Progenitor cell of endocrine pancreas (in vitro differentiated cells): Measurements from ENCODE around the gene ZNF283. TPM values are rescaled to one million over a fixed set of nuclear protein-coding genes. Genes with fewer than 3 reads are reported as not detected.

Source experiments
- DNase-seq: peaks from one replicate; pipeline ENCODE4 v3.0.0; 2021; ENCODE audit warnings: low spot score; ENCODE audit not compliant: unreplicated experiment
- H3K27ac Mint-ChIP-seq: 2 replicates; pipeline ENCODE4 v1.8.0; 2021; ENCODE audit warnings: mild to moderate bottlenecking, moderate library complexity, mixed read lengths
- H3K27me3 Mint-ChIP-seq: 2 replicates; pipeline ENCODE4 v1.8.0; 2021; ENCODE audit warnings: mixed read lengths
- H3K36me3 Mint-ChIP-seq: 2 replicates; pipeline ENCODE4 v1.8.0; 2022; ENCODE audit warnings: mixed read lengths; ENCODE audit not compliant: insufficient read depth
- H3K4me1 Mint-ChIP-seq: 2 replicates; pipeline ENCODE4 v1.8.0; 2021; ENCODE audit warnings: low read depth, mixed read lengths
- H3K4me3 Mint-ChIP-seq: 2 replicates; pipeline ENCODE4 v1.8.0; 2021; ENCODE audit warnings: low read depth, mild to moderate bottlenecking, moderate library complexity, mixed read lengths
- H3K9me3 Mint-ChIP-seq: 2 replicates; pipeline ENCODE4 v1.8.0; 2021; ENCODE audit warnings: low read depth, mixed read lengths
- CTCF ChIP-seq: fragments of 200-600 bp; sonication (generic); IDR thresholded peaks from one replicate; pipeline ENCODE4 v1.5.0; 2021; ENCODE audit warnings: antibody characterized with exemption, mild to moderate bottlenecking; ENCODE audit not compliant: unreplicated experiment
- long read RNA-seq: library from polyadenylated mRNA; unstranded; transcript quantifications from one replicate; pipeline ENCODE4 v2.0.0, GENCODE V29; 2020
- total RNA-seq: library from RNA; stranded (reverse); gene quantifications from 2 replicates; pipeline ENCODE4 v1.2.1, GENCODE V29; 2021

Gene ZNF283
- 14.6 and 17.3 TPM in 2 replicates for total RNA-seq
- long read RNA-seq, partial matches to known transcripts, result 1 of 18 reads
- long read RNA-seq, other reads (novel, unspliced or antisense), result 17 of 18 reads

DNA sequence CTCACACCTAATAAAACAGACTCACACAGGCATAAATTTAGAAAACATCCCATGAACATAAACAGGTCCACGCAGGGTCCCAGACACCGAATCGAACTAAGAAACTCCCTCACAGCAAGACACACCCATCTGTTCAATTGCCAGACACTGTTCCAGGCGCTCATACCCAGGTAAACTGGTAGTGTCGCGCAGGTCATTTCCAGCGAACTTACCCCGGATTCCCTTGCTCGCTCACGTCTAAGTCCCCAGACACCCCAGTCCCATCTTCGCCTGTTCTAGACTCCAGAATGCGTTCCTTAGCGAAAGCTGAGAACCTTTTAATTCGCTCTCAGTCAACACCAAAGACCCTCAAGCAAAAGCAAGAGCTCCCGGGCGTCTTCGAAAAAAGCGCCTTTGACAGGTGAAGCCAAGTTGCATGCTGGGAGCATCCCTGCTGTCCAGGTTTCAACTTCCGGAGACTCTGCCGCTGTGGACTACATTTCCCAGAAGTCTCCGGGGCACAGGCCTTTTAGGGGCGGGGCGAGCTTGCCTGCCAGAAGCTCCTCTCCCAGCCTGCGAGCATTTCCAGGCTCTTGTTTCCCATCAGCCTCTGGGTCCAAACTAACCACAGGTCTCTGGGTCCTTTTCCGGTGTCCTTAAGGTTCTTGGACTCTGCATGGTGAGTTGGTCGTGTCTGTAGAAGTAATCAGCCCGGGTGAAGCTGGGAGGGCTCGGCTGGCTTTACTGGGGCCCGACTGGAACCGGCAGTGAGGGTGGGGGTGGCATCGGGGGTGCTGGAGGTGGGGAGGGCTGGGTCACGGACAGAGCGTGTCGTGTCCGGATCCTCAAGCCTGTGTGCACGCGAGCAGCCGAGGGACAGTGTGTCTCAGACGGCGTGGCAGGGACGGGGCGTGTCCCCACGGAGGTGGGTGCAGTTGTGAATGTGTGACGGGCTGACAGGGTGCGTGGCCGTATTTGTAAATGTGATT is at the start of gene ZNF283:
Gene ZNF283 (plus strand): TSS at position 535 of the 968 bp plus-strand sequence. CDS start 6,184 bp downstream, outside the sequence.
- TF ChIP-seq CTCF, result no peak
- peaks cover 20% of the 10 kb centered on the region for H3K36me3 Mint-ChIP-seq
- peak within 1 kb of the TSS; percentile 96 for H3K4me3 Mint-ChIP-seq
- peak within 1 kb of the TSS; percentile 93 for H3K27ac Mint-ChIP-seq
- peaks cover 16% of the 10 kb centered on the region for H3K9me3 Mint-ChIP-seq
- peak; percentile 87 for DNase-seq
- peaks cover 18% of the 10 kb centered on the region for H3K27me3 Mint-ChIP-seq
- H3K4me1 Mint-ChIP-seq, result peaks cover 7% of the 10 kb centered on the region

DNA sequence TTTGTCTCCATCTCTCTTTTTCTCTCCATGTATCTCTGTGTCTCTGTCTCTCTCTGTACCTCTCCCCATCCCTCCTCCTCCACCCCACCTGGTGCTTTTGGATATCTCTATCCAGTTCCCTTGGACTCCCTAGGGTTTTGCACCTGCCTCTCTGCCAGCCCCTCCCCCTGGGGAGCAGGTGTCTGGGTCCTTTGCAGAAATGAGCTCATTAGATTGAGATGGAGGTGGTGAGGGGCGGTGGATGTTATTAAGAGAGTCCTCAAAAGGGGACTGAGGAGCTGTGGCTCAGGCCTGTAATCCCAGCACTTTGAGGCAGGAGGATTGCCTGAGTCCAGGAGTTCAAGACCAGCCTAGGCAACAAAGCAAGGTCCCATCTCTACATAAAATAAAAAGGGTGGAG is 48.5 kb upstream of the ZNF283 start:
- H3K27ac Mint-ChIP-seq, result no peak overlapping the region
- peaks cover 17% of the 10 kb centered on the region for H3K4me1 Mint-ChIP-seq
- no peak for TF ChIP-seq CTCF
- no peak overlapping the region for H3K4me3 Mint-ChIP-seq
- H3K9me3 Mint-ChIP-seq, result no peaks in the 10 kb centered on the region
- DNase-seq, result no peak
- peaks cover 69% of the 10 kb centered on the region for H3K27me3 Mint-ChIP-seq
- H3K36me3 Mint-ChIP-seq, result no peaks in the 10 kb centered on the region

DNA sequence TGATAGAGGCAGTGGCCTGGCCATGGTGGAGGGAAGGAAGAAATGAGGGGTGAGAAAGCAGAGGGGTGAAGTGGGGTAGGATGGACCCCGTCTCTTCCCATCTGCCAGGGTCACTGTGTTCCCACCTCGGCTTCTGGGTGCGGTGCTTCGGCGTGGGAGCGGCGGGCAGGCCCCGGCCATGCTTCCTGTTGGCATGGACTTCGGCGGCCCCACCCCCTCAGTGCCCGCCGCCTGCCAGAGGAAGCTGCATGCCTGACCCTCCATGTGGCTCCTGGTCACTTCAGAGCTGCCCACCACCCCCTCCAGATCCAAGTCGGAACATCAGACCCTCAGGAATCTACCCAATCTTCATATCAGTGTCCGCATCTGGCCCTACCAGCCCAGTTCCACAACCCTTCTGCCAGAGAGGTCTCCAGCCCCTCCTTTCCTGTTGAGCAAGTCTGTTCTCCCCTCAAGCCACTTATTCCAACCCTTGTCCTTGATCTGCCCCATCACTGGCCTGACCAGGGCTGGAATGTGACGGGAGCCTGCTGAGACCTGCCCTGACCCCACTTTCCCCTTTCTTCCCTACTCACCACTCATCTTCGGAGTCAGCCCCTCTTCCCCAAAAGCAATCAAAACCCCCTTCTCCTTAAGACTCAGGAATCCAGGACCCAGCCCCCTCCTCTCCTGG is 47.8 kb upstream of the ZNF283 start:
- no peak for DNase-seq
- no peak for TF ChIP-seq CTCF
- peaks cover 16% of the 10 kb centered on the region for H3K4me1 Mint-ChIP-seq
- no peaks in the 10 kb centered on the region for H3K9me3 Mint-ChIP-seq
- no peak overlapping the region for H3K27ac Mint-ChIP-seq
- no peaks in the 10 kb centered on the region for H3K36me3 Mint-ChIP-seq
- no peak overlapping the region for H3K4me3 Mint-ChIP-seq
- H3K27me3 Mint-ChIP-seq, result peaks cover 70% of the 10 kb centered on the region

DNA sequence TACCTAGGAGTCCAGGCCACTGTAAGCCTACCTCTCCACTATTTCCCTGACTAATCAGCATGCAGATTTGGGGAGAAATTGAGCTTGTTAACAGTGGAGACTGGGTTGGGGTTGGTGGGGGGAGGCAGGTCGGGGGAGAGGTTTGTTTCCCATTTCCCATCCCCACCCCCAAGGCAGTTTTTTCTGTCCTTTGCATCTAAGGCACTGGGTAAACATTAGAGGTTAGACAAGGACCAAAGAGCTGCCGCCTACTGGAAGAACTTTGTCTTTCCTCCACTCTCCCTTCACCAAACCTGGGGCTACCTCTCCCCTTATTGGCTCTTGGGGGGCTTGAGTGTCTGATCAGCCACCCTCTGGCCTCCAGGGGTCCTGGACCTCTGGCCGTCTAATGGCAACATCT is 47.3 kb upstream of the ZNF283 start:
- H3K36me3 Mint-ChIP-seq, result no peaks in the 10 kb centered on the region
- no peak for DNase-seq
- no peak for TF ChIP-seq CTCF
- peaks cover 14% of the 10 kb centered on the region for H3K4me1 Mint-ChIP-seq
- H3K27me3 Mint-ChIP-seq, result peaks cover 69% of the 10 kb centered on the region
- no peak overlapping the region for H3K27ac Mint-ChIP-seq
- H3K9me3 Mint-ChIP-seq, result no peaks in the 10 kb centered on the region
- no peak overlapping the region for H3K4me3 Mint-ChIP-seq
